ENCODE data around the gene KDM5C. TPM values are rescaled to one million over a fixed set of nuclear protein-coding genes. Genes with fewer than 3 reads are reported as not detected.

The KDM5C gene
- total RNA-seq, 1 donor from 2014 or later: 65.2 TPM

- intact Hi-C loops (cut with DNase I): no loop called here
- Histone ChIP-seq H3K36me3 (peaks cover 72% of the 10 kb centered on the region), H3K9me3 (no peaks in the 10 kb centered on the region), H3K4me1 (no peaks in the 10 kb centered on the region), H3K27me3 (no peaks in the 10 kb centered on the region), H3K27ac (no peak overlapping the region), H3K4me3 (no peak overlapping the region)
- TF ChIP-seq CTCF (IDR thresholded peaks at IDR 0.05): no peak
- DNase-seq (no peak), ATAC-seq (no peak)
Measured at GRCh38 chrX:53195401-53195800, 29.6 kb downstream of the KDM5C start.

- no peak for ATAC-seq
- H3K4me1 ChIP-seq: no peaks in the 10 kb centered on the region
- no peak overlapping the region for H3K4me3 ChIP-seq
- intact Hi-C loops (cut with DNase I): no loop called here
- no peak overlapping the region for H3K27ac ChIP-seq
- H3K9me3 ChIP-seq: no peaks in the 10 kb centered on the region
- no peaks in the 10 kb centered on the region for H3K27me3 ChIP-seq
- peaks cover 63% of the 10 kb centered on the region for H3K36me3 ChIP-seq
- DNase-seq: no peak
- TF ChIP-seq CTCF (IDR thresholded peaks at IDR 0.05): no peak
Measured at GRCh38 chrX:53194308-53194707, 30.7 kb downstream of the KDM5C start.

GRCh38 chrX:53193093-53193492, 31.9 kb downstream of the KDM5C start:
- Histone ChIP-seq H3K27me3 (no peaks in the 10 kb centered on the region), H3K36me3 (peaks cover 51% of the 10 kb centered on the region), H3K4me1 (no peaks in the 10 kb centered on the region), H3K4me3 (no peak overlapping the region), H3K9me3 (no peaks in the 10 kb centered on the region), H3K27ac (no peak overlapping the region)
- no peak for ATAC-seq
- DNase-seq: no peak
- TF ChIP-seq CTCF (IDR thresholded peaks at IDR 0.05): no peak
- intact Hi-C loops (cut with DNase I): no loop called here

GRCh38 chrX:53190363-53190960, 34.5 kb downstream of the KDM5C start:
- Histone ChIP-seq H3K9me3 (no peaks in the 10 kb centered on the region), H3K4me3 (no peak overlapping the region), H3K36me3 (peaks cover 27% of the 10 kb centered on the region), H3K27ac (no peak overlapping the region), H3K27me3 (no peaks in the 10 kb centered on the region), H3K4me1 (no peaks in the 10 kb centered on the region)
- no peak for TF ChIP-seq CTCF (IDR thresholded peaks at IDR 0.05)
- DNase-seq (no peak), ATAC-seq (no peak)
- intact Hi-C loops (cut with DNase I): no loop called here

GRCh38 chrX:53188763-53189162, 36.2 kb downstream of the KDM5C start:
- H3K9me3 ChIP-seq: no peaks in the 10 kb centered on the region
- TF ChIP-seq CTCF (IDR thresholded peaks at IDR 0.05): no peak
- ATAC-seq (no peak), DNase-seq (no peak)
- H3K4me3 ChIP-seq: no peak overlapping the region
- H3K36me3 ChIP-seq: peaks cover 10% of the 10 kb centered on the region
- no peak overlapping the region for H3K27ac ChIP-seq
- H3K4me1 ChIP-seq: no peaks in the 10 kb centered on the region
- H3K27me3 ChIP-seq: no peaks in the 10 kb centered on the region
- intact Hi-C loops (cut with DNase I): no loop called here

- H3K4me1 ChIP-seq: no peaks in the 10 kb centered on the region
- DNase-seq: no peak
- no peak overlapping the region for H3K27ac ChIP-seq
- no peaks in the 10 kb centered on the region for H3K36me3 ChIP-seq
- H3K4me3 ChIP-seq: no peak overlapping the region
- ATAC-seq: no peak
- intact Hi-C loops (cut with DNase I): no loop called here
- H3K9me3 ChIP-seq: no peaks in the 10 kb centered on the region
- TF ChIP-seq CTCF (IDR thresholded peaks at IDR 0.05): no peak
- no peaks in the 10 kb centered on the region for H3K27me3 ChIP-seq
Measured at GRCh38 chrX:53186351-53186750, 38.7 kb downstream of the KDM5C start.
